Activated T-helper 1 cell treated with Interleukin-2 at 50 U/mL for 16 hours (primary cell): ENCODE measurements around the gene TAF4.
"Not testable (repeated sequence)": the region's sequence is repeated elsewhere in the genome, so short reads cannot be mapped to it uniquely, and the experiment has no call there.

ENCODE experiments used
- DNase-seq: peaks from one replicate; pipeline ENCODE4 v3.0.0-alpha.2; 2020; ENCODE audit warnings: low read depth

The TAF4 gene

DNA sequence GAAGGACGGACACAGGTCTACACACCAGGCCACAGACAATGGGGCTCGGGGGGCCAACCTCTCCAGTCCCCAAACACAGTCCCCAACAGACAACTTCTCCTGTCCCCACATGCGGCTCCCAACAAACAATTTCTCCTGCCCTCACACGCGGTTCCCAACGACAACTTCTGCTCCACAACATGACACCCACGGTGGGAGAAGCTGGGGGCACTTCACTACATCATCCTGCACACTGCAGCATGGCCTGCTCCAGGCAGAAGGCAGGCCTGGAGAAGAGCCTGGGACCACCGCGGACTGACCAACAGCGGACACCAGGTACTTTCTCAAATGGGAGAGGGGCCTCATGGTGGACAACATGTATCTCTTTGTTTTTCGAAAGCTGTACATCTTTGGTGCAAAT lies 6.7 kb downstream of the TAF4 start:
- DNase-seq: no peak

DNA sequence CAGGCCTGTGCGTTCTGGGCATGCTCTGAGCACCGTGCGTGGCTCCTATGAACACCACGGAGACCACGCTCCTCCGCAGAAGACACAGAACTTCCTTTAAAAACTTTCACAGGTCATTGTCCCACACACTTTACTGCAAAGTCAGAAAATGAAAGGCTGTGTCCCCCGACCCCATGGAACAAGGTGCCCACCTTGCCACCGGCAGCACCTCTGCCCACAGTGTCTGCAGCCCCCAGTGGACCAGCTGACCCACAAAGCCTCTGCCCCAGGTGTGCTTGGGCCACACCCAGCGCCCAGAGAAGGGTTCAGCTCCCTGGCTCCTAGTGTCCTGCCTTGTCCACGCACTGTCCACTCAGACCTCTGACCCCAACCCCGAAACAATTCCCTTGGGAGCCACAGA lies 8.7 kb downstream of the TAF4 start:
- no peak for DNase-seq

DNA sequence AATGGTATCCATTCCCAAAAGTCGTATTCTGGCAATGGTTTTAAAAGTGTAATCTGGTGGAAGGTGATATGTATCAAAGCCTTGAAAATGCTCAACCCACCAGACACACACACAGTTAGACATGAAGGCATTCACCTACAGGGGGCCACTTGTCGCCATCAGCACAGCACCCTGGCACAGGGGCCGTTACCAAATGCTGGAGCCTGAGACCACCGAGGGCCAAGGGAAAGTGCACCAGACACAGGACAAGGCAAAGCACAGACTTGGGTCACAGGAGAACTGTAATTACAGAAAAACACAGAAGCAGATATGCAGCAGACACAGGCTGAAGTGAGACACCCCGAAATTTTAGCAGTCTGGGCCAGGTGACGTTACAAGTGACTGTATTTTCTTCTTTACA lies 9.3 kb downstream of the TAF4 start:
- DNase-seq: no peak

- not testable (repeated sequence) for DNase-seq
Measured at GRCh38 chr20:62055862-62056115, 9.9 kb downstream of the TAF4 start.

DNA sequence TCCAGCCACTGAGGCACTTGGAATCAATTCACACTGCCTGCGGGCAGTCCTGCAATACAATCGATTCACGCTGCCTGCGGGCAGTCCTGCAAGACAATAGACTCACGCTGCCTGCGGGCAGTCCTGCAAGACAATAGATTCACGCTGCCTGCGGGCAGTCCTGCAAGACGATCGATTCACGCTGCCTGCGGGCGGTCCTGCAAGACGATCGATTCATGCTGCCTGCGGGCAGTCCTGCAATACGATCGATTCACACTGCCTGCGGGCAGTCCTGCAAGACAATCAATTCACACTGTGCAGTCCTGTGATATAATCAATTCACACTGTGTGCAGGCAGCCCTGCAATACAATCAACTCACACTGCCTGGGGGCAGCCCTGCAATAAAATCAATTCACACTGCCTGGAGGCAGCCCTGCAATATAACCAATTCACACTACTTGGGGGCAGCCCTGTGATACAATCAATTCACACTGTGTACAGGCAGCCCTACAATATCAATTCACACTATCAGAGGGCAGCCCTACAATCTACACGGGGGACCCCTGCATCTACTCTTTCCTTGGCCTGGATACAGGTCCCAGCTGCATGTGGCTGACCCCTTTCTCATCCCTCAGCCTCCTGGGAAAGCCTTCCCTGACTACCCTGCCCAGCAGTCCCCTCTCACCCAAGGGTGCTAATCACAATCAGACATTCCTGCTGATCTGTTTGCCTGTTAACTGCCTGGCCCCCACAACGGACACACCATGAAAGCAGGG lies 10.4 kb downstream of the TAF4 start:
- DNase-seq: no peak

GRCh38 chr20:62054451-62054953 lies 11.2 kb downstream of the TAF4 start:
- no peak for DNase-seq

DNA sequence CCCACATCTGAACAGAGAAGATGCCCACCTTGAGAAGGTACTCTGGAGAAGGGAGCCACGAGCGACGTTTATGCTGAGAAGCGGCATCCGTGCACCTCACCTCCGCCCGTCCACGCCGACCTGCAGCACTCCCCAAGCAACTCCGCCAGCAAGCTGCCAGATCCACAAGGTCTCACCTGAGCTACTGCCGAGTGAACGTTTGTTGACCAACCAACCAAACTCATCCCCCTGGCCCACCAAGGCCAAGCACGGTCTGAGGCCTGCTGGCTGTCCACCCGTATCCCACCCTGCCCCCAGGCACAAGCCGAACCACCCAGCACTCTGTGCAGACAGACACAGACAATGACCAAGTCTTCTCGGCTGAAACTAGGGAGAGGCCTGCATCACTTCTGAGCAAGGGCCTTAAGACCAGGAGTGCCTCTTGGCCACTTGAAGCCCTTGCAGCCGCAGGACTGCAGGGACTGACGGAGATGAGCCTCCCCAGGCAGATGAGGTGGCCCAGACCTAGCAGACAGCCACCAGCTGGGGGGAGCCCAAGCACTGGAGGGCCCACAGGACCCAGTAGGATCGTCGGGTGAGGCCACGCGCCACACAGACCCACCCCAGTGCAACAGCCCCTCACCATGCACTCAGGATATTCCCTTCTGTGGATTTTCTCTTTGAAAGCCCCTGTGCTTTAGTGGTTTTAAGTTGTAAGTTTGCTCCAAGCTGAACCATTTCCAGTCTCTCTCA lies 12.1 kb downstream of the TAF4 start:
- DNase-seq: no peak

- no peak for DNase-seq
Measured at GRCh38 chr20:62052842-62053464, 12.7 kb downstream of the TAF4 start.

GRCh38 chr20:62052336-62052841 lies 13.3 kb downstream of the TAF4 start:
- no peak for DNase-seq

- DNase-seq: no peak
Measured at GRCh38 chr20:62051546-62052255, 14.0 kb downstream of the TAF4 start.

DNA sequence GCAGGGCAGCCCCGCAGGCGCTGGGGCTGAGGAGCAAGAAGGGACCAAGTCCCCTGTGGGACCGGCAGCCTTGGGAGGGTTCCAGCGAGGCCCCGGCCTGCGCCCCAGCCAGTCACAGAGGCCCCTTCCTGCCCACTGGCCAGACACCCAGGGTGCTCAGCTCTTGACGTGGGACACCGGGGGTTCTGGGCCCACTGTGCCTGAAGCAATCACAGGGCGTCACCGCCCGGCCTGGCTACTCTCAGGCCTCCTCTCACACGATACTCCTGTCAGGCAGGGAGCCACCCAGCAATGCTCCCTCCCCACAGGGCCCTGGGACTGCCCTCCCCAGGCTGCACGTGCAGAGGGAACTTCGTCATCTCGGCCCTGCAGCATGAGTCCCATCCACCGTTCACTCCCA lies 14.5 kb downstream of the TAF4 start:
- DNase-seq: no peak

GRCh38 chr20:62050166-62051120 lies 15.2 kb downstream of the TAF4 start:
- DNase-seq: no peak

GRCh38 chr20:62049342-62050165 lies 16.1 kb downstream of the TAF4 start:
- no peak for DNase-seq

- DNase-seq: no peak
Measured at GRCh38 chr20:62048821-62049291, 16.8 kb downstream of the TAF4 start.

DNA sequence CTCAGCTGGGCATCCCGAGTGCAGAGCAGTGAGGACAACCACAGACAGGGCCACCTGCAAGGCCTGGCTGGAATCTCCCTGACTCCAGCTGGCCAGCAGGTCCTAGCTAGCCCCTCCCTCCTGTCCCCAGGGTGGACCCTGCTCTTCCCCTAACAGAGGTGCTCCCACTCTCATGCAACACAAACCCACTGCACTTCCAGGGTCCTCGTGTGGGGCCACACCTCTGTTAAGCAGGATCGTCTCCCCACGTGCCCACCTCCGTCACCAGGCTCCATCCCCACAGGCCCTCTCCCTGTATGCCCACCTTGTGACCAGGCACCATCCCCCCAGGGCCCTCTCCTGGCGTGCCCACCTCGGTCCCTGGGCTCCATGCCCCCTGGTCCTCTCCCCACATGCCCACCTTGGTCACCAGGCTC lies 17.3 kb downstream of the TAF4 start:
- DNase-seq: no peak

GRCh38 chr20:62047666-62048345 lies 17.9 kb downstream of the TAF4 start:
- DNase-seq: no peak

DNA sequence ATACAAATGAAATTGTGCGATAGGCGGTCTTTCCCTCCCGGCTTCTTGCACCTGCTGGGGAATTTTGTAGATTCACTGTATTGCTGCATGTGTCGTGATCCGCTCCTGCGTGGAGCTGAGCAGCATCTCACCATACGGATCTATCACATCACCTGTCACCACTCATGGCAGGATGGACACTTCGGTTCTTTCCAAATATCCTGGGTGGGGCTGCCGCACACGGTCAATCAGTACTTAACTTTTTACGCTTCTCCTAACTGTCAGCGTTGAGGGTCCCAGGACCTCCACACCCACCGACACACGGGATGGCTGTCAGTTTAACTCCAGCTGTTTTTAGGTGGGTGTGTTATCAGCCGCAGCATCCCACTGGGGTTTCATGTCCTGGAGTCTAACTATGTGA lies 19.2 kb downstream of the TAF4 start:
- DNase-seq: no peak

GRCh38 chr20:62045529-62046285 lies 20.0 kb downstream of the TAF4 start:
- DNase-seq: no peak

DNA sequence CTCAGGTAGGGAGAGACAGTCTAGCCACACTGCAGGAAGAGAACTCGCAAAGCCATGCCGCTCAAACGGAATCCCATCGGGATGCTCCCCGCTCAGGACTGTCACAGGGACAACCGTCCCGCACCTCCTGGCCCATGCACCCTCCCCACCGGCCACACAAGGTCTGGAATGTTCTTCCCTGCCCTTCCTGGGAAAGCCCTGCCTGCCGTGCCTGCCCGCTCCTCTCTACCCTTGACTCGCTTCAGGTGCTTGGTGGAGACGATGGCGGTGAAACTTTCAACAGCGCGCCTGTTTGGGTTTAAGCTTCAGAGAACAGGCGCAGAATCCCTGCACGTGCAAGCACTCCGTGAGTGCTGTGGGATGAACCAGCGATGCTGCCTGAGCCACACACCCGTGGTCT lies 20.6 kb downstream of the TAF4 start:
- DNase-seq: no peak
